Activated naive CD4-positive, alpha-beta T cell (primary cell): ENCODE results near the gene CSNK1G2.
A peak's percentile ranks its signal among the peaks of the same experiment; 100 is the strongest.
"Not testable (repeated sequence)": the region's sequence is repeated elsewhere in the genome, so short reads cannot be mapped to it uniquely, and the experiment has no call there.

Source experiments
- DNase-seq, 4 experiments: peaks; one replicate each; lab custom pipeline; 2025; lab: John Stamatoyannopoulos, UW

Gene CSNK1G2

GRCh38 chr19:1988464-1988863, 47.5 kb downstream of the CSNK1G2 start:
- not testable (repeated sequence) for DNase-seq

- DNase-seq, result no peak
Measured at GRCh38 chr19:1989513-1990229, 48.7 kb downstream of the CSNK1G2 start.

GRCh38 chr19:1990230-1991017, 49.5 kb downstream of the CSNK1G2 start:
- DNase-seq, result no peak

- no peak for DNase-seq
Measured at GRCh38 chr19:1991018-1991913, 50.3 kb downstream of the CSNK1G2 start.

GRCh38 chr19:1992759-1993260, 51.8 kb downstream of the CSNK1G2 start:
- no peak for DNase-seq

GRCh38 chr19:1997353-1998233, 56.6 kb downstream of the CSNK1G2 start:
- DNase-seq, result no peak

GRCh38 chr19:1998712-1999708, 58.0 kb downstream of the CSNK1G2 start:
- no peak for DNase-seq

GRCh38 chr19:1999856-2000515, 59.0 kb downstream of the CSNK1G2 start:
- no peak for DNase-seq

GRCh38 chr19:2003874-2004273, 62.9 kb downstream of the CSNK1G2 start:
- no peak for DNase-seq

GRCh38 chr19:2010135-2010668, 69.2 kb downstream of the CSNK1G2 start:
- no peak for DNase-seq

GRCh38 chr19:2011169-2011568, 70.2 kb downstream of the CSNK1G2 start:
- no peak for DNase-seq

GRCh38 chr19:2012941-2013682, 72.1 kb downstream of the CSNK1G2 start:
- no peak for DNase-seq

GRCh38 chr19:2013683-2013961, 72.7 kb downstream of the CSNK1G2 start:
- DNase-seq, result no peak

GRCh38 chr19:2014131-2014571, 73.2 kb downstream of the CSNK1G2 start:
- no peak for DNase-seq

GRCh38 chr19:2014731-2015607, 74.0 kb downstream of the CSNK1G2 start:
- peak in 1 of 4 experiments; percentile 36 for DNase-seq

GRCh38 chr19:2015608-2015950, 74.6 kb downstream of the CSNK1G2 start, which contains the start of gene BTBD2:
Gene BTBD2, minus strand, starts transcription at chr19:2015714. Its CDS starts 11 bp downstream, at chr19:2015703.
- DNase-seq, result peak in 1 of 4 experiments; percentile 36

GRCh38 chr19:2016041-2016807, 75.3 kb downstream of the CSNK1G2 start:
- DNase-seq, result peak in 2 of 4 experiments; percentile 28 to 35
